KG1 (cell line): ENCODE results near the gene PRKN.
"Not testable (repeated sequence)": the region's sequence is repeated elsewhere in the genome, so short reads cannot be mapped to it uniquely, and the experiment has no call there.

ENCODE experiments used
- DNase-seq: peaks from one replicate; lab custom pipeline; 2025; lab: John Stamatoyannopoulos, UW

PRKN gene

DNA sequence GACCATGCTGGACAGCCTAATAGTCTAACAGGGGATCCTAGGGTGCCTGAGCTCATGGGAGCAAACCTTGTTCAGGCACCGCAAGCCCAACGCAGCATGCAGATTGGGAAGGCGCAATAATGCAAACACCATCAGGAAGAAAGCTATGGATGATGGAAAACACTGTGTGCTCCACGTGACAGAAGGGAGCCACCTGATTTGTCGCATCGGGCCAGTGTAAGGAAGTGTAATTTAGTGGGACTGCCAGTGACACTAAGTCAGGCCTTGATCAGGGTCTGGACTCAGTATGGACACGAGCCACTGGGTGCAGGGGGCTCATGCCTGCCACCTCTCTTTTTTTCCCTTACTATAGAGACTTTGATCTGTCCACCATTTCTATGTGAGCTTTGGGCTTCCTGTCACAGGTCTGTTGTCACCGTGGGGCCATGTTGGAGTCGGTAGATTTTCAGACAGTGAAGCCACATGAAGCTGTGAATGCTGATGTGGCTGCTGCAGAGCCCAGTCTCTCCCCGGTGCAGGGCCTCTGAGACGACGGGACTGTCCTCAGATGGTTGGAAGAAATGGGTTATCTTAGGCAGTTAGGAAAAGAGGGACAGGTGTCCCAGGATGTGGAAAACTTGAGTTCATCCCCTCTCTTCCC is 1379.5 kb downstream of the PRKN start:
- DNase-seq: no peak

DNA sequence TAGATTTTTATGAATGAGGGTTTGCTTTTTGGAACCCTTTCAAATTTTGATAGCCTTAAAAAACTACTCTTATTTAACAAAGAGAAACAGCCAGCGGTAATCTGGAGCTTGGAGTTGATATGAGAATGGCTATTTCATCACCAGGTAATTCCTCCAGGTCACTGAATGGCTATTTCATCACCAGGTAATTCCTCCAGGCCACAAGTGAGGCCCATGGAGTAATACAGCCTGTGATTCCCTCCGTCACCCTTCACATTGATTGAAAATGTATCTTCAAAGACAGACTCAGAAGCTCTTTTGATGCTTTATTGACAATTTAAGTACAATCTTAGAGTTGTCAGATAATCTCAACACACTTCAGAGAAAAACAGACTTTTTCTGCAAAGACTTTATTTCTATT is 1380.4 kb downstream of the PRKN start:
- DNase-seq: no peak

DNA sequence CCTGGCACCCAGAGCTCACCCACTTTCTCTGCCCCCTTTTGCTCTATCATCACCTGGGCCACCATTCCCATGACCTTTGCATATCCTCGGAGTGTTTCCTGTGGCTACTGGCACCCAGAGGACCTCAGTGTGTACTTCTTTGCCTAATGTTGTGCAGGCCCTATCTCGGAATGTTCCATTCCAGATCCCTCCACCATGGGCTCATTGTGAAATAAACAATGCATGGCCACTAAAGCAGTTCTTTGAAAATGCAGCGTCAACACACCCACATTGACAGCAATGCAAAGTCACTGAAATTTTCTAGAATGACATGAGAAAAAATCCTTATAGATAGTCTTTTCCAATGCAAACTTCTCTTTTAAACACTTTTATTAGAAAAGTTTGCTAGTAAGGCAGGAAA is 1380.8 kb downstream of the PRKN start:
- DNase-seq: no peak

DNA sequence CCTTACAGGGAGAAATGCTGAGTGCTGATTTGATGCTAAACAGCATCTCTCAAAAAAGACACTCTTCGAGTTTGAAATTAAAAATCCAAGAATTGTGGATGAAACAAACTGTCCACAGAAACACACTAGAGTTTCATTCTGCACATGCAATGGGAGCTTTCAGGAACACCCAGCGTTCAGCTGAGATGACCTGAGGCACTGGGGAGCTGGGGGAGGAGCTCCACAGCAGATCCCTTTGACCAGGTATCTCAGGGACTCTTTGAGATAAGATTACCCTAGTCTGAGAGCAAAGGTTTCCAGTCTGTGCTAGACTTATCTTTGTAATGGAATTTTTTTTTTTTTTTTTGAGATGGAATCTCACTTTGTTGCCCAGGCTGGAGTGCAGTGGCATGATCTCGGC is 1382.9 kb downstream of the PRKN start:
- DNase-seq: no peak

DNA sequence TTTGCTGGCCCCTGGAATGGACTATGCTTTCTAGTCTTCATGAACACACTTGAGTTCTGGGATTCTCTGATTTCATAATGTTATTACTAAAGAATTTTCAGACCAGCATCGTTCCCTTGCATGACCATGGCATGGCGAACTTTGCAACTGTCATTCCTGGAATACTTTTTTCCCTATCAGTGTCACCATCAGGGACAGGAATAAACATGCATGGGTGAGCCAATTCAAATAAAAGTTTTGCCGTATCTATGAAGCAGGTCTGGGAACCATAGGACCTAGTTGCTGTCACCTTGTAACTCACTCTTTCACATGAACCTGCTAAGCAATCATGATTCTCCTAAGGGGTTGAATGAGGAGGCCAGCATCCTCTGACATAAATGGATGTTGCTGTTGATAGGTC is 1385.5 kb downstream of the PRKN start:
- DNase-seq: no peak

DNA sequence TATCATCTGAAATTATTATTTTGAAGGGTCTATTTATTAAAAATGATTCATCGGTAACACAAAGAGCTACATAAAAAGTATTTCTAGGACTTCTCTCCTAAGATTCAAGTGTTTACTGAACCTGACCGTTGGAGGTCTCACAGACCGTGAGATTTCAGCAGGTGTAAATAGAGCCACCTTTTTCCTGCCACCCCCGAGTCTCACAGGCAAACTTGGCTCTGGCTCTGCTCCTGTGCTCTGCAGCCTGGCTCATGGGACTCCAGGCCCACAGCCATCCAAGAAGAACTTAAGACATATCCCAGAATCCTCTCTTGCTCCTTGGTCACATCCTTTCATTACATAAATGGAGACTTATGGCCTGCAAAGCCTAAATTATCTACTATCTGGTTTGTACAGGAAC is 1385.9 kb downstream of the PRKN start:
- no peak for DNase-seq

DNA sequence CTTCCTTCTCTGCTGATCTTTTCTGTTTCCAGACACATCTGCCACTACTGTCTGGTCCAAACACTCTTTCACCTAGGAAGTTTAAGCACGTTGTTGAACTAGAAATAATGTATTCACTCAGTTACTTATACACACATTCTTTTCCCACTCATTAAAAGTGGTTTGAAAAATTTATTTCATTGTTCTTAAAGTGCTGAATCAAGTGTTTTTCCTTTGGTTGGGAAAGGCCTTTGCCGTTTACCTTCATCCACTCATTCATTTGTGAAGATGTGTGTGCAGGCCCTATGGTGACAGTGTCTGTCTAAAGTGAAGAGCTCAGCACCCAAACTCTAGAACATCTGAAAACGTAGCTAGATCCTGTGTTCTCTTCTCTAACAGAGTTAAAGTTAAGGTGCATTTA is 1389.6 kb downstream of the PRKN start:
- no peak for DNase-seq

DNA sequence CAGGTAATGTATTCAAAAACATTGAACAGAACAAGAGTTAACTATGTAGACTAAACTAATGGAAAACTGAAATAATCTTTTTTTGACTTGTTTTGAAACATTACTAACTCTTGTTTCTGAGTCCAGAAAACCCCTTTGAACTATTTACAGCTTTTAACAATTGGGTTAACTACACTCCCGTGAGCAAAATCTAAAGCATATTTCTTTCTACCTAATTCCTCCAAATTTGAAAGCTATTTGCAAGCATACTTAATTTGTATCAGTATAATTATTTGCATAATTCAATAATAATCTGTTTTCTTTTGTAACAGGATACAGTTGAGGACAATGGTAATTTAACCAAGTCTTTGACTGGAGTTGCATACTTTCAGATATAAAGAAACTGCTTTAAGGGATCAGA is 1391.1 kb downstream of the PRKN start:
- no peak for DNase-seq

DNA sequence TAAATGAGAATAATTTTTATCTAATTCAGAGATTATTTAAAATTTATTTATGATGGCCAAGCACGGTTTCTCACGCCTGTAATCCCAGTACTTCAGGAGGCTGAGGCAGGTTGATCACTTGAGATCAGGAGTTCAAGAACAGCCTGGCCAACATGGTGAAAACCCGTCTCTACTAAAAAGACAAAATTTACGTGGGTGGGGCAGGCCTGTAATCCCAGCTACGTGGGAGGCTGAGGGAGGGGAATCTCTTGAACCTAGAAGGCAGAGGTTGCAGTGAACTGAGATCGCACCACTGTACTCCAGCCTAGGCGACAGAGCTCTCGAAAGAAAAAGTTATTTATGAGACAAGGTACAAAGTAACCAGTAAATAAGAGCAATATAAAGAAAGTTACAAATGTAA is 1394.2 kb downstream of the PRKN start:
- DNase-seq: no peak

DNA sequence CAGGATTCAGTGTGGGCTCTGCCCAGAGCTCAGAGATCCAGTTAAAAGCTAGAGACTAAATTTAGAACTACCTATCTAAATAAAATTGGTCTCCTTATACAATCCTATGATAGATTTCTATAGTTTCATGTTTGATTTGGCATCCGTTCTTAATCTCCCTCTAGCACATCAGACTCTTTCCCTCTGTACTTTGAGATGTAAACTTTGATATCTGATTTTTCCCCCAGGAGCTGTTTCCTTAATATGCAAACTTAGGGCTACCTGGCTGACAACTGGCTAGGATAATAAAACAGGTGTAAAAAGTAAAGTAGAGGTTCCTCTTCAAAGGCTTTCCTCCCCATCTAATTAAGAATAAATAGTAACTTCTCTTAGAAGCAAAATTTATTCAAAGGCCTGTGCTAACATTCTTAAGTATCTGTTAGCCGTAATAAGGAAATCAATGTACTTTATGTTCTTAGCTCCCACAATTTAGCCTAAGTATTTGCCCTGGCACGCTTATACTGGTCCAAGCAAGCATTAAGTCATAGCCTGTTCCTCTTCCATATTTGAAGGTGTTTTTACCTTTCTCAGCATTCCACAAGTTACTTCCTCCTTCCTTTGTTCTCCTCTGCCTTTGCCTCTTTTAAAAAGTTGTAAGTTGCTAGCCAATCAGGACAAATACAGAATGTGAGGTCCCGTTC is 1396.0 kb downstream of the PRKN start:
- DNase-seq: not testable (repeated sequence)

DNA sequence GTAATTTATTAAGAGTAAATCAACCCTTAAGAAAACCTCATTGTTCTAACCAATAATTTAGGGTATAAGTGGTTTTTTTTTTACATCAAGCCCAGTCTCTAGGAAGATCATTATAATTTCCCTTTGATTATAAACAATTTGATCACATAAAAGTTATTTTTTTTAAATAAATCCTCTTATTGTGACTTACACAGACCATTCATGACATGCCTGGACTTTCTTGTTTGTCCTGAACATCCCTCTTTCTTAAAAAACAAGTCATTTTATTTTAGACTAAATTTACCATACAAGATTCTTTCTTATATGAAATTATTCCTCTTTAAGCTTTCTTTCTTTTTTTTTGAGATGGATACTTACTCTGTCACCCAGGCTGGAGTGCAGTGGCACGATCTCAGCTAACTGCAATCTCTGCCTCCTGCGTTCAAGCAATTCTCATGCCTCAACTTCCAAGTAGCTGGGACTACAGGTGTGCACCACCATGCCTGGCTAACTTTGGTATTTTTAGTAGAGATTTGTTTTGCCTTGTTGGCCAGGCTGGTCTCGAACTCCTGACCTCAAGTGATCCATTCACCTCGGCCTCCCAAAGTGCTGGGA is 1400.1 kb downstream of the PRKN start:
- DNase-seq: no peak

DNA sequence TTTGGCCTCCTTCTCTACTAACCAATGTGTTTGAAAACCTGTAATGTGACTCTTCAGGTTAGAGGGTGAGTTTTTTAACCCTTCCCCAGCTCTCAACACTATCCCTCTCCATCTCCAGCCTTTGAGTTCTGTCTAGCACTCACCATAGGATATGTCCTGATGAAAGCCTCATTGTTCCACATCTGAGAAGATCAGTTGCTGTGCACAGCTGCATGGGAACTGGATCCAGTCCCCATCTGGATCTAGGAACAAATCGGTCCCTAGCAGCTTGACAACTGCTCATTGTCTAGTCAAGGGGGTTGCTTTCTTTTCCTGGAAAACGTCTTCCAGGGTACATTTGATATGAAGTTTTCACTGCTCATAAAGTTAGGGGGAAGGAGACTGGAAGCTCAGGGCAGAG is 1408.3 kb downstream of the PRKN start:
- DNase-seq: no peak

DNA sequence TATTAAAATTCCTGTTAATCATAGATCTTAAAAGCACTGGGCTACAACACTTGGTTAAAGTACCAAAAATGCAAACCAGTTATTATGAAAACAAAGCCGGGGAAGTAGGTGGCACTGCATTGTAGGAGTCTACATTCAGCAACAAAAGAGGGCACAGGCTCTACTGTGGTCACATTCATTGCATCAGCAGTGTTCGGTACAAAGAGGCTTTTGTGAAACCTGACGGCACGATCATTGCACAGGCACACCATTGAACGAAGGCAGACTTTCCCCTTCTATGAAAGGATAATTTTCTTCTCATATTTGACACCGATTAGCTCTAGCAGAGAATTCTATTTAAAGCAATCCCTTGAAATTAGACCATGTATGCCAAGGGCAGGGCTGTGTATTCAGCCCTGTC is 1409.1 kb downstream of the PRKN start:
- no peak for DNase-seq

DNA sequence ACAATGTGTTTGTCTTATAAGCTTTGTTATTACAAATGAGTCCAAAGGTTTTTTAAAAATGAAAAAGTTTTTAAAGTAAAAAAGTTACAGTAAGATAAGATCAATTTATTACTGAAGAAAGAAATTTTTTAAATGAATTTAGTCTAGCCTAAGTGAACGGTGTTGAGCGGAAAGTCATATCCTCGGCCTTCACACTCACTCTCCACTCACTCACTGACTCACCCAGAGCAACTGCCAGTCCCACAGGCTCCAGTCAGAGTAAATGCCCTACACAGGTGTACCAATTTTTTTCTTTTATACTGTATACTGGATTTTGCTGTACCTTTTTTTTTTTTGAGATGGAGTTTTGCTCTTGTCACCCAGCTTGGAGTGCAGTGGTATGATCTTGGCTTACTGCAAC is 1411.0 kb downstream of the PRKN start:
- no peak for DNase-seq

DNA sequence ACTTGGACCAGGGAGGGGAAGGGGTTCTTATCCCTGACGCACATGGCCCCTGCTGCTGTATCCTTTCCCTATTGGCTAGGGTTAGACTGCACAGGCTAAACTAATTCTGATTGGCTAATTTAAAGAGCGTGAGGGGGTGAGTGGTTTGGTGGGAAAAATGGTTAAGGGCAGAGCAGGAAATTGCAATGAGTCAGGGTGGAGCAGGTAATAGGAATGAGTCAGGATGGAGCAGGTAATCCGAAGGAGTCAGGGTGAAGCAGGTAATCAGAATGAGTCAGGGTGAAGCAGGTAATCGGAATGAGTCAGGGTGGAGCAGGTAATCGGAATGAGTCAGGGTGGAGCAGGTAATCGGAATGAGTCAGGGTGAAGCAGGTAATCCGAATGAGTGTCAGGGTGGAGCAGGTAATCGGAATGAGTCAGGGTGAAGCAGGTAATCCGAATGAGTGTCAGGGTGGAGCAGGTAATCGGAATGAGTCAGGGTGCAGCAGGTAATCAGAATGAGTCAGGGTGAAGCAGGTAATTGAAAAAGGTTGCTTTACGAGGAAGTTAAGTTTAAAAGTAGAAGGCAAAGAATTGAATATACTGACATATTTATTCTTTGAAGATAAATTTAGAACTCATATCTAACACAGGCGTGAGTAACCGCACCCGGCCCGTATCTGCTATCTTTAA is 1412.2 kb downstream of the PRKN start:
- not testable (repeated sequence) for DNase-seq

DNA sequence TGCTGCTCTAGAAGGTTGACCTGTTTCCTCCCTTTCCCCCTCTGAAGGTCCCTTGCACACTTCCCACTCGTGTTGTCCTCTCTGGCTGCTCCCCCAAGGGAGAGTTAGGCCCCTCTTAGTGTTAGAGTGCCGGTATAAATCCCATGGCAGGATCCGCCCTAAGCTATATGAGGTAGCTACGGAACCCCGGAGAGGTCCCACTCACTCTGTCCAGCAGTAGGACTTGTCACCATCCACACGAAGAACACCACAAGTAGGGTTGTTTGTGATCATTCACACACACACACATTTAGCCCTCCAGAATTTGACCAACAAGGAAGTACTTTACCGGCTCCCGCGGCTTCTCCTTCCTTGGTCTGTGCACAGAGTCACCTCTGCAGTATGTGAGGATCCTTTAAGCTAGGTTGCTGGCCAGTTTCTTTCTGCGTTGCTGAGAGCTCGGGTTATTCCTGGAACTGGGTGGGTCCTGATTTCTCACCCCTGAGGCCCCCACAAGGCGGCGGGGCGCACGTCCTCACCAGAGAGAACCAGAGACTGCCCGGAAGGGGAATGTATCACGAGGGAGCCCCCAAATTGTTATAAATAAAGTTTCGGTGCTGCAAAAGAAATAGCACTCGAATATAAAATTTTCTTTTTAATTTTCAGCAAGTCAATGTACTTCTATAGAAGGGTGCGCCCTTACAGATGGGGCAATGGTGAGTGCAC is 1412.9 kb downstream of the PRKN start:
- DNase-seq: not testable (repeated sequence)

DNA sequence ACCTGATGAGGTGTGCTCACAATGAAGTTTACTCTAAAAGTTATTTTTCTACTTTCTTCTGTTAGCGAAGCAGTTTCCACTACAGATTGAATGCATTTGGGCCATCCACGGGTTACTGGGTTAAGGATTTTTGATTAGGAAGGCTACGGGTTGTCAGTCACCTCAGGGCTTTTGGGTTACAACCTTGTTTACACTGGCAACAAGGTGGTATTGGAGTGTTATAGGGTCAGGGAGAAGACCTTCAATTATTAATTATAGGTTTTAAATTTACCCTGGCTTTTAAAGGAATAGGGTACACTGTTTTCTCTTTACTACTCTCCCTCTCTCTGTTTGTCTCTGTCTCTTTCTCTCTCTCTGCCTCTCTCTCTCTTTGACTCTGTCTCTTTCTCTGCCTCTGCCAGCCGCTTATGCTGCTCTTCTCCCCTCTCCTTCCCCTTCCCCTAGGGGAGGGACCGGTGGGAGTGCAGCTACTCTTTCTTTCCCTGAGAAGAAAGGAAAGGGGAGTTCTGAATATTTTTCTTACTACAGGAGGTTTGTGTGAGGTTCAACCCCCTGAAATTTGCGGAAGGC is 1413.5 kb downstream of the PRKN start:
- no peak for DNase-seq

DNA sequence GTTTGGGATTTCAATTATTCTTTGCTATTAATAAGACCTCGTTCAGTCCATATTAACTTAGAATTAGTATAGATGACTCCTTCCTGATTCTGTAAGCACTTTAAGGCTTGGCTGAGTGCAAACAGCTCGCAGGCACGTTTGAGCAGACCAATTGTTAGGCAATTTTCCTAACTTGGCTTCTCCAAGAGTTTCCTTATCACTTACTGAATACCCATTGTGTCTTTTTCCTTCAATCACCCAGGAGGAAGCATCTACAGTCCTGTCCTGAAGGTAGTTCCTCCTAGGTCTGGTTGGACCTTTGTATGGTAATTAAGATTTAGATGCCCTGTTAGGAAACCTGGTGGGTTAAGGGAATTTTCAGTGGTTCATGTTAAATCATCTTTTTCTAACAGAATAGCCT is 1414.1 kb downstream of the PRKN start:
- DNase-seq: not testable (repeated sequence)

DNA sequence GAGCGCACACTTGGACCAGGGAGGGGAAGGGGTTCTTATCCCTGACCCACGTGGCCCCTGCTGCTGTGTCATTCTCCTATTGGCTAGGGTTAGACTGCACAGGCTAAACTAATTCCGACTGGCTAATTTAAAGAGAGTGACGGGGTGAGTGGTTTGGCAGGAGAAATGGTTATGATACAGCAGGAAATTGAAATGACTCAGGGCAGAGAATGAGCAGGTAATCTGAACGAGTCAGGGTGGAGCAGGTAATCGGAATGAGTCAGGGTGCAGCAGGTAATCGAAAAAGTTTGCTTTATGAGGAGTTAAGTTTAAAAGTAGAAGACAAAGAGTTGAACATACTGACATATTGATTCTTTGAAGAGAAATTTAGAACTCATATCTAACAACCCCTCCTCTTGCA is 1417.8 kb downstream of the PRKN start:
- DNase-seq: not testable (repeated sequence)

DNA sequence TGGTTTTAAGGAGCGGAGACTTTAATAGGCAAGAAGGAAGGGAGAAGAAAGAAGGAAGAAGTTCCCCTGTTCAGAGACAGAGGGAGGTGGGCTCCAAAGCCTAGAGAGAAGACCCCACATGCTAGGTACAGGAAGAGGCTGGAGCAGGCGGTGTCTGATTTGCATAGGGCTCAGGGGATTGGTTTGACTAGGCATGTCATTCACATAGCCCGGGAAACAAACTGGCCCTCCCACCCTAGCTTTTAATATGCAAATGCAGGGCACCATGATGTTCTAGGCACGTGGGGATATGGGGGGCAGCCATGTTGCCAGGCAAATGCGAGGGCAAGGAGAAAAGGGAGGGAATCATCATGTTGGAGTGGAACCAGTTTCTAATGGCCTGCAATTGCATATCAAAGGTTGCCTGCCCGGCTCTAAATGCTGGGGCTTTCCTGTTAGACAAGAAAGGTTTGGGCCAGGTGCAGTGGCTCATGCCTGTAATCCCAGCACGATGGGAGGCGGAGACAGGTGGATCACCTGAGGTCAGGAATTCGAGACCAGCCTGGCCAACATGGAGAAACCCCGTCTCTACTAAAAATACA is 1419.4 kb downstream of the PRKN start:
- DNase-seq: no peak

DNA sequence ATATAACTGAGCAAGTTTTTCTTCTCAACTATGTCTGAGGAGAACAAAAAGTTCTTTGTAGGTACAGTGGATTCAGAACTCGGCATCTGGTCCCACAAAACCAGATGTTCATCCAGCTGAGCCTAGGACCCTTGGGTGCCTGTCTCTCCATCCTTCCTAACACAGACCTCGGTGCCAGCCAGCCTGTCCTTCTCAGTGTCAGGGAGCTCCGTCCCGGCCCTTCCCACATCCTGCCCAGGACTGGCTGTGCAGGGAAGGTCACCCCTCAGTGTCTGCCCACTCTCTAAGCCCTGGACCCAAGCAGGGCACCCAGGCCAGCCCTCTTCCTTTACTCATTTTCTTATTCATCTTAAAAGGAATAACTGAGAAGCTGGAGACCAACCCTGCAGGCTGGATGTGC is 1421.7 kb downstream of the PRKN start:
- no peak for DNase-seq
